HepG2 (cell line): Measurements from ENCODE around the gene ZNF628. TPM values are rescaled to one million over a fixed set of nuclear protein-coding genes. Genes with fewer than 3 reads are reported as not detected.
A peak's percentile ranks its signal among the peaks of the same experiment; 100 is the strongest.

Source experiments
- CAMTA2 ChIP-seq: sonication (generic); formaldehyde crosslinking; IDR thresholded peaks from 2 replicates; pipeline ENCODE4 v1.4.0; 2020; ENCODE audit warnings: mild to moderate bottlenecking, missing genetic modification reagents, borderline replicate concordance
- ELF1 ChIP-seq: sonication (generic); formaldehyde crosslinking; IDR thresholded peaks from 2 replicates; pipeline ENCODE4 v1.4.0; 2020; ENCODE audit warnings: missing genetic modification reagents
- ELF3 ChIP-seq: IDR thresholded peaks from 2 replicates; pipeline ENCODE4 v1.6.1; 2016; ENCODE audit warnings: missing genetic modification reagents, missing compliant biosample characterization
- ERF ChIP-seq: IDR thresholded peaks from 2 replicates; pipeline ENCODE4 v1.6.1; 2018; ENCODE audit warnings: missing biosample characterization, missing genetic modification reagents
- ETV5 ChIP-seq: IDR thresholded peaks from 2 replicates; pipeline ENCODE4 v1.6.1; 2018; ENCODE audit warnings: missing biosample characterization, missing genetic modification reagents, inconsistent platforms, borderline replicate concordance
- FOXP1 ChIP-seq, 2 experiments: fragments of 450-650 bp in 1 of 2; IDR thresholded peaks; 2 replicates each; pipeline ENCODE4 v1.6.1; 2017 to 2018; ENCODE audit warnings: antibody characterized with exemption in 1 of 2
- HNRNPLL ChIP-seq: fragments of 200-400 bp; formaldehyde crosslinking; IDR thresholded peaks from 2 replicates; pipeline ENCODE4 v1.6.1; 2017; ENCODE audit warnings: mild to moderate bottlenecking, low read depth, low read length; ENCODE audit not compliant: poor library complexity, severe bottlenecking
- ISL2 ChIP-seq: sonication (generic); formaldehyde crosslinking; IDR thresholded peaks from 2 replicates; pipeline ENCODE4 v1.5.0; 2020; ENCODE audit warnings: missing genetic modification reagents
- KLF15 ChIP-seq: sonication (generic); formaldehyde crosslinking; IDR thresholded peaks from 2 replicates; pipeline ENCODE4 v1.8.1; 2023; ENCODE audit warnings: borderline replicate concordance, mild to moderate bottlenecking, inconsistent platforms, missing genetic modification reagents, mixed read lengths
- MEIS2 ChIP-seq: sonication (generic); formaldehyde crosslinking; IDR thresholded peaks from 2 replicates; pipeline ENCODE4 v1.9.0; 2021; ENCODE audit warnings: mild to moderate bottlenecking, missing genetic modification reagents
- NR2C2 ChIP-seq: sonication (generic); formaldehyde crosslinking; IDR thresholded peaks from 2 replicates; pipeline ENCODE4 v1.4.0; 2020; ENCODE audit warnings: missing genetic modification reagents, mild to moderate bottlenecking, moderate library complexity, borderline replicate concordance
- NR3C1 ChIP-seq: sonication (generic); formaldehyde crosslinking; IDR thresholded peaks from 2 replicates; pipeline ENCODE4 v1.4.0; 2020; ENCODE audit warnings: missing genetic modification reagents
- PRDM15 ChIP-seq: sonication (generic); formaldehyde crosslinking; IDR thresholded peaks from 2 replicates; pipeline ENCODE4 v1.4.0; 2020; ENCODE audit warnings: missing genetic modification reagents
- SALL1 ChIP-seq: sonication (generic); formaldehyde crosslinking; IDR thresholded peaks from 2 replicates; pipeline ENCODE4 v1.8.0; 2022; ENCODE audit warnings: mild to moderate bottlenecking, missing genetic modification reagents
- TBP ChIP-seq: sonication (generic); formaldehyde crosslinking; IDR thresholded peaks from 2 replicates; pipeline ENCODE4 v1.5.0; 2020; ENCODE audit warnings: missing genetic modification reagents
- THAP11 ChIP-seq: IDR thresholded peaks from 2 replicates; pipeline ENCODE4 v1.6.1; 2016; ENCODE audit warnings: missing biosample characterization, missing genetic modification reagents
- ZNF232 ChIP-seq: sonication (generic); formaldehyde crosslinking; IDR thresholded peaks from 2 replicates; pipeline ENCODE4 v1.4.0; 2020; ENCODE audit warnings: missing genetic modification reagents, borderline replicate concordance
- ZNF501 ChIP-seq: sonication (generic); formaldehyde crosslinking; IDR thresholded peaks from 2 replicates; pipeline ENCODE4 v1.5.1; 2020; ENCODE audit warnings: mild to moderate bottlenecking, moderate library complexity, missing genetic modification reagents
- polyA plus RNA-seq, 8 experiments: library from polyadenylated mRNA; depleted of rRNA in 3 of 8; stranded (reverse) in 7 of 8; unstranded in 1 of 8; fragments of >200 nt; fragmentation: Illumina TruSeq in 4 of 8; extraction: Trizol in 4 of 8; gene quantifications; 2 replicates each; pipeline versions ENCODE4 v1.2.1 to v1.2.3, GENCODE V29; 2011 to 2016; ENCODE audit warnings: low read depth in 4 of 8, missing spikeins in 1 of 8, mixed read lengths in 1 of 8; ENCODE audit not compliant: insufficient read depth in 1 of 8
- total RNA-seq, 5 experiments: library from RNA; depleted of rRNA; stranded (reverse); fragments of >200 nt; fragmentation: Illumina TruSeq; extraction: Trizol; gene quantifications; 2 replicates each; pipeline ENCODE4 v1.2.3, GENCODE V29; 2016; ENCODE audit warnings: low read depth in 1 of 5
- TF ChIP-seq, protein P1 (sequence below): sonication (generic); formaldehyde crosslinking; IDR thresholded peaks from 2 replicates; pipeline ENCODE4 v1.9.0; 2022; ENCODE audit warnings: missing genetic modification reagents, mild to moderate bottlenecking, borderline replicate concordance

The ZNF628 gene
- total and polyA plus RNA-seq, 2 of the 13 experiments (the other 11 are each of a cell fraction or from before 2014, with no cell fraction given), result 0.54 to 1.2 TPM

DNA sequence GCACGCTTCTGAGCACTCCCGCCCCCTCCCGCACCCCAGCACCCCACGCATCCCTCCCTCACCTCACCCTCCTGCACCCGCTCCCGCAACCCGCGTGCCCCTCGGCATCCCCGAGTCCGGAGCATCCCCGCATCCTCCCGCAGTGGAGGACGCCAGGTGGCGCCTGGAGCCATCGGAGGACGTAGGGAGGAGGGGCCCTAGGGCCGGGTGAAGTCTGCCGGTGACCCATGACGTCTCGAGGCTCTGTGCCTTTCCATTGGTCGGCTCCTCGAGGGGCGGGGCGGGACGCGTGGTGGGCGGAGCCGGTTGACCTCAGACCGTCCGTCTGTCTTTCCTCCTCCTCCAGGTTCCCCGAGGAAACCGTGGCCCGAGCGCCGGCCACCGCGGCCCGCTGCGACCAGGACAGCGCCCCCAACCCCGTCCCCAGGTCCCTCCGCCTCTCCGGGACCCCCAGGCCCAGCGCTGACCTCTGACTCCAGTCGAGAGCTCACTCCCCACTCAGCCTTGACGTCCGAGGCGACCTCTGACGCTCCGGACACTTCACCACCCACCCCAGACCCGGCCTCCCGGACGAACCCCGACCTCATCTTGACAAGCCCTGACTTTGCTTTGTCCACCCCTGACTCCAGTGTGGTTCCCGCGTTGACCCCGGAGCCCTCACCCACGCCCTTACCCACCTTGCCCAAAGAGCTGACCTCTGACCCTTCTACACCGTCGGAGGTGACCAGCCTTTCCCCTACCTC, 40.6 kb downstream of the ZNF628 start (continued):
- TF ChIP-seq ZNF501 (CRISPR knock-in tag) (peak; percentile 28; the same call in 1 of the 2 replicates), ERF (CRISPR knock-in tag) (peak; percentile 70; the same call in 1 of the 2 replicates), ZNF232 (no peak; the same call in 1 of the 2 replicates), MEIS2 (peak; percentile 49; the same call in 1 of the 2 replicates), ETV5 (peak; percentile 40; the same call in 1 of the 2 replicates), ELF3 (CRISPR knock-in tag) (no peak; the same call in 1 of the 2 replicates), FOXP1 (IDR thresholded peaks at IDR 0.05) (no peak), FOXP1 (CRISPR knock-in tag; IDR thresholded peaks at IDR 0.05) (no peak), ELF1 (CRISPR knock-in tag) (peak; percentile 30; the same call in 1 of the 2 replicates), PRDM15 (no peak), NR2C2 (CRISPR knock-in tag) (peak; percentile 63), NR3C1 (CRISPR knock-in tag) (no peak), SALL1 (CRISPR knock-in tag) (peak; percentile 79; the same call in 1 of the 2 replicates), THAP11 (peak; percentile 73), KLF15 (CRISPR knock-in tag) (peak; percentile 36; the same call in 1 of the 2 replicates), ISL2 (CRISPR knock-in tag) (peak; percentile 64; the same call in 1 of the 2 replicates), CAMTA2 (CRISPR knock-in tag) (no peak), TBP (no peak), HNRNPLL (peak; percentile 36)
- TF ChIP-seq, protein P1, sequence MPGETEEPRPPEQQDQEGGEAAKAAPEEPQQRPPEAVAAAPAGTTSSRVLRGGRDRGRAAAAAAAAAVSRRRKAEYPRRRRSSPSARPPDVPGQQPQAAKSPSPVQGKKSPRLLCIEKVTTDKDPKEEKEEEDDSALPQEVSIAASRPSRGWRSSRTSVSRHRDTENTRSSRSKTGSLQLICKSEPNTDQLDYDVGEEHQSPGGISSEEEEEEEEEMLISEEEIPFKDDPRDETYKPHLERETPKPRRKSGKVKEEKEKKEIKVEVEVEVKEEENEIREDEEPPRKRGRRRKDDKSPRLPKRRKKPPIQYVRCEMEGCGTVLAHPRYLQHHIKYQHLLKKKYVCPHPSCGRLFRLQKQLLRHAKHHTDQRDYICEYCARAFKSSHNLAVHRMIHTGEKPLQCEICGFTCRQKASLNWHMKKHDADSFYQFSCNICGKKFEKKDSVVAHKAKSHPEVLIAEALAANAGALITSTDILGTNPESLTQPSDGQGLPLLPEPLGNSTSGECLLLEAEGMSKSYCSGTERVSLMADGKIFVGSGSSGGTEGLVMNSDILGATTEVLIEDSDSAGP (CRISPR knock-in tag), result peak; percentile 76; the same call in 1 of the 2 replicates
